PC-3 (cell line): ENCODE data around the gene ID2. TPM values are rescaled to one million over a fixed set of nuclear protein-coding genes. Genes with fewer than 3 reads are reported as not detected.

Source experiments
- ATAC-seq: fragments of 200-7000 bp; cut with Tn5 transposase; 2 replicates; pipeline ENCODE4 v1.9.1; 2020; ENCODE audit warnings: mild to moderate bottlenecking, moderate library complexity
- BruUV-seq: library from RNA; stranded (reverse); fragments of 400-500 nt; replicated peaks from 2 replicates; lab custom pipeline; 2021; lab: Mats Ljungman, UMichigan
- CTCF ChIA-PET: fragments of 300-600 bp; sonication (Branson Sonifier 250); formaldehyde crosslinking; loops from one replicate; lab custom pipeline; 2022; ENCODE audit warnings: antibody characterized with exemption; lab: Charles Lee
- POLR2A ChIA-PET: fragments of 300-600 bp; sonication (Branson Sonifier 250); formaldehyde crosslinking; loops from one replicate; lab custom pipeline; 2022; ENCODE audit warnings: antibody characterized with exemption; ENCODE audit not compliant: unreplicated experiment; lab: Charles Lee
- DNase-seq: peaks from one replicate; pipeline ENCODE4 v3.0.0-alpha.2; 2015
- H2AFZ ChIP-seq: fragments of 300-600 bp; sonication (generic); 2 replicates; pipeline ENCODE4 v1.6.0; 2016; ENCODE audit warnings: antibody characterized with exemption, low read length
- H3F3A ChIP-seq: fragments of 300-600 bp; sonication (generic); one replicate; pipeline ENCODE4 v1.6.0; 2017; ENCODE audit warnings: antibody characterized with exemption, low read length, control low read depth, mild to moderate bottlenecking; ENCODE audit not compliant: unreplicated experiment
- H3K27ac ChIP-seq: fragments of 300-600 bp; sonication (generic); 2 replicates; pipeline ENCODE4 v1.5.1; 2016; ENCODE audit warnings: mild to moderate bottlenecking, low read length
- H3K27me3 ChIP-seq: fragments of 300-600 bp; sonication (generic); 2 replicates; pipeline ENCODE4 v1.6.1; 2016; ENCODE audit warnings: low read length, mixed read lengths
- H3K36me3 ChIP-seq: fragments of 300-600 bp; sonication (generic); 2 replicates; pipeline ENCODE4 v1.6.1; 2016; ENCODE audit warnings: low read depth, mixed run types, low read length, mixed read lengths
- H3K4me1 ChIP-seq: fragments of 300-600 bp; sonication (generic); 2 replicates; pipeline ENCODE4 v1.5.1; 2016; ENCODE audit warnings: low read length; ENCODE audit not compliant: insufficient read depth
- H3K4me2 ChIP-seq: fragments of 300-600 bp; sonication (generic); 2 replicates; pipeline ENCODE4 v1.6.0; 2016; ENCODE audit warnings: low read length
- H3K4me3 ChIP-seq: fragments of 300-600 bp; sonication (generic); 2 replicates; pipeline ENCODE4 v1.5.1; 2016; ENCODE audit warnings: mild to moderate bottlenecking, low read length, mixed read lengths
- H3K79me2 ChIP-seq: fragments of 300-600 bp; sonication (generic); 2 replicates; pipeline ENCODE4 v1.6.1; 2017; ENCODE audit warnings: low read length, mixed read lengths
- H3K9ac ChIP-seq: fragments of 300-600 bp; sonication (generic); 2 replicates; pipeline ENCODE4 v1.6.0; 2016; ENCODE audit warnings: mild to moderate bottlenecking, low read length
- H3K9me2 ChIP-seq: fragments of 300-600 bp; sonication (generic); replicated peaks from 2 replicates; pipeline ENCODE4 v1.6.1; 2016; ENCODE audit warnings: mixed run types, low read length, mixed read lengths
- H3K9me3 ChIP-seq: fragments of 300-600 bp; sonication (generic); 2 replicates; pipeline ENCODE4 v1.6.1; 2016; ENCODE audit warnings: low read length, mixed read lengths
- H4K20me1 ChIP-seq: fragments of 300-600 bp; sonication (generic); 2 replicates; pipeline ENCODE4 v1.6.1; 2016; ENCODE audit warnings: low read length, mixed read lengths
- CTCF ChIP-seq: fragments of 300-600 bp; sonication (generic); conservative IDR thresholded peaks from 2 replicates; pipeline ENCODE4 v1.5.1; 2017; ENCODE audit warnings: antibody characterized with exemption, low read depth, mild to moderate bottlenecking, low read length
- EZH2 ChIP-seq: fragments of 300-600 bp; sonication (generic); IDR thresholded peaks from one replicate; pipeline ENCODE4 v1.6.1; 2017; ENCODE audit warnings: antibody characterized with exemption, mild to moderate bottlenecking, low read length; ENCODE audit not compliant: unreplicated experiment
- EZH2phosphoT487 ChIP-seq: fragments of 300-600 bp; sonication (generic); IDR thresholded peaks from 2 replicates; pipeline ENCODE4 v1.6.1; 2018; ENCODE audit warnings: mild to moderate bottlenecking, antibody characterized with exemption, low read length, borderline replicate concordance
- intact Hi-C: fragments of 100-400 bp; cut with micrococcal nuclease; formaldehyde crosslinking; loops from 2 replicates; pipeline ENCODE4 v1.9.0; 2023
- total RNA-seq: library from RNA; depleted of rRNA; stranded (reverse); fragments of >200 nt; gene quantifications from 2 replicates; pipeline ENCODE4 v1.2.3, GENCODE V29; 2014

ID2 gene
- total RNA-seq, 1 experiment from 2014 or later: 92.1 TPM

- Histone ChIP-seq H3K27me3 (no peaks in the 10 kb centered on the region), H3K4me3 (peak overlapping the region; percentile 77), H3F3A (no peaks in the 10 kb centered on the region), H3K9ac (peak overlapping the region; percentile 68), H3K4me1 (peaks cover 41% of the 10 kb centered on the region), H2AFZ (peak overlapping the region; percentile 94), H3K9me2 (no peaks in the 10 kb centered on the region), H4K20me1 (no peaks in the 10 kb centered on the region), H3K9me3 (peaks cover 5% of the 10 kb centered on the region; the same call in 1 of the 2 replicates), H3K27ac (peak overlapping the region; percentile 67), H3K36me3 (no peaks in the 10 kb centered on the region), H3K79me2 (no peaks in the 10 kb centered on the region), H3K4me2 (peak overlapping the region; percentile 98)
- no TSS peak for BruUV-seq
- intact Hi-C loops: loop anchor here (5.0 kb wide), 2 partner anchors 49 to 94 kb away; no protein-coding TSS in a partner anchor
- ATAC-seq (peak; percentile 19), DNase-seq (peak; percentile 53)
- TF ChIP-seq CTCF: no peak
- no peak for TF ChIP-seq EZH2
- no peak for TF ChIP-seq EZH2phosphoT487
- ChIA-PET POLR2A (interaction anchor here (0.6 kb wide), 1 partner anchor 148 kb away, joined by 3 read pairs; no protein-coding TSS in a partner anchor), CTCF (interaction anchor here (0.6 kb wide), 1 partner anchor 31 kb away, joined by 3 read pairs; no protein-coding TSS in a partner anchor)
Observed at GRCh38 chr2:8676191-8676920, 5.5 kb upstream of the ID2 start.

- no peak for ATAC-seq
- H2AFZ ChIP-seq: peak overlapping the region; percentile 94
Observed at GRCh38 chr2:8676921-8677645, 4.8 kb upstream of the ID2 start.

More at GRCh38 chr2:8676921-8677645, 4.8 kb upstream of the ID2 start:
- Histone ChIP-seq H4K20me1 (peaks cover under 1% of the 10 kb centered on the region; the same call in 1 of the 2 replicates), H3K9me3 (peaks cover 5% of the 10 kb centered on the region; the same call in 1 of the 2 replicates), H3K27ac (peak overlapping the region; percentile 67), H3K79me2 (peaks cover 2% of the 10 kb centered on the region), H3K4me2 (peak overlapping the region; percentile 98), H3K27me3 (no peaks in the 10 kb centered on the region), H3K4me3 (peak overlapping the region; percentile 77), H3K9ac (peak overlapping the region; percentile 68), H3F3A (no peaks in the 10 kb centered on the region), H3K9me2 (no peaks in the 10 kb centered on the region), H3K36me3 (no peaks in the 10 kb centered on the region), H3K4me1 (peaks cover 41% of the 10 kb centered on the region)
- intact Hi-C loops: loop anchor here (5.0 kb wide), 2 partner anchors 50 to 95 kb away; no protein-coding TSS in a partner anchor
- no peak for TF ChIP-seq CTCF
- TF ChIP-seq EZH2phosphoT487: no peak
- TF ChIP-seq EZH2: no peak
- ChIA-PET CTCF (no interaction called here), POLR2A (no interaction called here)
- peak; percentile 38 for DNase-seq
- TSS peak; percentile 30 for BruUV-seq
